GM10248 (cell line): ENCODE results near the gene CELF4.
A peak's percentile ranks its signal among the peaks of the same experiment; 100 is the strongest.

Source experiments
- CTCF ChIA-PET: fragments of 300-600 bp; sonication (Branson Sonifier 250); formaldehyde crosslinking; extraction: SDS; loops from one replicate; lab custom pipeline; 2021; ENCODE audit warnings: antibody characterized with exemption; lab: Yijun Ruan, JAX
- POLR2A ChIA-PET: fragments of 350-650 bp; sonication (Branson Sonifier 250); formaldehyde crosslinking; extraction: SDS; loops from one replicate; lab custom pipeline; 2020; ENCODE audit warnings: antibody characterized with exemption; lab: Yijun Ruan, JAX
- DNase-seq: peaks from one replicate; pipeline ENCODE4 v3.0.0; 2012; ENCODE audit errors: extremely low spot score
- CTCF ChIP-seq: IDR thresholded peaks from 2 replicates; pipeline ENCODE4 v1.5.1; 2012; ENCODE audit warnings: mild to moderate bottlenecking, low read depth; ENCODE audit errors: extremely low read depth, missing control alignments, control extremely low read depth

The CELF4 gene

GRCh38 chr18:37390687-37391086, 174.9 kb downstream of the CELF4 start:
- no peak for DNase-seq
- ChIA-PET POLR2A (no interaction called here), CTCF (interaction anchor here (1.4 to 2.3 kb wide), 2 partner anchors 11 to 86 kb away, joined by 3 to 5 read pairs; no protein-coding TSS in a partner anchor)
- TF ChIP-seq CTCF = no peak

- no peak for DNase-seq
- CTCF ChIA-PET = interaction anchor here (1.3 to 2.3 kb wide), 2 partner anchors 47 to 87 kb away, joined by 3 to 5 read pairs; no protein-coding TSS in a partner anchor
- no peak for TF ChIP-seq CTCF
- POLR2A ChIA-PET = no interaction called here
These were observed 175.8 kb downstream of the CELF4 start for GRCh38 chr18:37389684-37390368.

GRCh38 chr18:37389041-37389440, 176.6 kb downstream of the CELF4 start:
- no peak for TF ChIP-seq CTCF
- DNase-seq = no peak
- ChIA-PET CTCF (interaction anchor here (1.3 kb wide), 1 partner anchor 47 kb away, joined by 3 read pairs; no protein-coding TSS in a partner anchor), POLR2A (no interaction called here)

- POLR2A ChIA-PET = no interaction called here
- CTCF ChIA-PET = interaction anchor here (1.0 to 4.9 kb wide), 3 partner anchors 9 to 150 kb away, joined by 3 to 22 read pairs (median 3); no protein-coding TSS in a partner anchor
- no peak for TF ChIP-seq CTCF
- DNase-seq = no peak
These were observed 177.2 kb downstream of the CELF4 start for GRCh38 chr18:37388413-37388812.

- CTCF ChIA-PET = interaction anchor here (0.9 to 4.9 kb wide), 7 partner anchors 8 to 152 kb away, joined by 3 to 22 read pairs (median 3); no protein-coding TSS in a partner anchor
- DNase-seq = peak; percentile 53
- POLR2A ChIA-PET = no interaction called here
- peak; percentile 51 for TF ChIP-seq CTCF
These were observed 179.5 kb downstream of the CELF4 start for GRCh38 chr18:37385846-37386778.
